NT2/D1 (cell line): ENCODE measurements around the gene HSPA14.

Source experiments
- YY1 ChIP-seq: IDR thresholded peaks from 2 replicates; pipeline ENCODE4 v1.6.1; 2011; ENCODE audit not compliant: insufficient read length, insufficient read depth
- ZNF274 ChIP-seq: IDR thresholded peaks from 2 replicates; pipeline ENCODE4 v1.6.1; 2011; ENCODE audit warnings: mild to moderate bottlenecking, low read depth, low read length

- TF ChIP-seq YY1 (no peak), ZNF274 (no peak)
These were observed 2.1 kb downstream of the HSPA14 start for GRCh38 chr10:14840178-14840577.
